ENCODE data around the gene KRT2. TPM values are rescaled to one million over a fixed set of nuclear protein-coding genes. Genes with fewer than 3 reads are reported as not detected.

KRT2 gene
- total RNA-seq, 1 donor from 2014 or later, result not detected

GRCh38 chr12:52618866-52619265, 33.1 kb downstream of the KRT2 start:
- Mint-ChIP-seq H3K27me3 (ENCODE audit: low read depth, unreplicated experiment) (peaks cover 49% of the 10 kb centered on the region), H3K4me3 (ENCODE audit: unreplicated experiment) (no peak overlapping the region), H3K9me3 (ENCODE audit: unreplicated experiment) (no peaks in the 10 kb centered on the region), H3K27ac (ENCODE audit: unreplicated experiment) (no peak overlapping the region), H3K36me3 (ENCODE audit: low read depth, unreplicated experiment) (no peaks in the 10 kb centered on the region), H3K4me1 (ENCODE audit: low read depth, unreplicated experiment) (peaks cover 6% of the 10 kb centered on the region)
- no peak overlapping the region for H3K27ac ChIP-seq (ENCODE audit: low read depth, low read length)
- no peak overlapping the region for H3K9ac ChIP-seq (ENCODE audit: low read length)
- no peak for FAIRE-seq
- no peaks in the 10 kb centered on the region for H3K9me3 ChIP-seq (ENCODE audit: insufficient read depth, low read depth, low read length)
- DNase-seq (ENCODE audit: low read depth), result no peak
- no peaks in the 10 kb centered on the region for H3K4me1 ChIP-seq (ENCODE audit: insufficient read depth, low read length)
- peaks cover 4% of the 10 kb centered on the region for H3K27me3 ChIP-seq (ENCODE audit: insufficient read depth, low read length)
- no peaks in the 10 kb centered on the region for H3K36me3 ChIP-seq (ENCODE audit: insufficient read depth, low read length)
- no peak overlapping the region for H2AFZ ChIP-seq (ENCODE audit: low read depth, low read length)
- TF ChIP-seq EZH2 (IDR thresholded peaks at IDR 0.05; ENCODE audit: insufficient read depth, low read length) (no peak), CTCF (IDR thresholded peaks at IDR 0.05; ENCODE audit: insufficient read depth, low read depth, low read length) (no peak)
- no peak overlapping the region for H3K4me3 ChIP-seq (ENCODE audit: insufficient read depth, low read depth, low read length)
- no peak overlapping the region for H3K4me2 ChIP-seq (ENCODE audit: low read length)
- no peaks in the 10 kb centered on the region for H4K20me1 ChIP-seq (ENCODE audit: insufficient read depth, low read length)
- H3K79me2 ChIP-seq (ENCODE audit: insufficient read depth, low read length), result no peaks in the 10 kb centered on the region

- no peak within 1 kb of the TSS for H3K27ac Mint-ChIP-seq (ENCODE audit: unreplicated experiment)
- no peak for DNase-seq (ENCODE audit: low read depth)
- H3K36me3 Mint-ChIP-seq (ENCODE audit: low read depth, unreplicated experiment), result no peaks in the 10 kb centered on the region
Observed at GRCh38 chr12:52618216-52618615, 33.8 kb downstream of the KRT2 start, which contains the start of gene KRT73. Gene KRT73 (minus strand): TSS chr12:52618559. CDS start chr12:52618524, 35 bp downstream.

More at GRCh38 chr12:52618216-52618615, 33.8 kb downstream of the KRT2 start, which contains the start of gene KRT73:
- H3K36me3 ChIP-seq (ENCODE audit: insufficient read depth, low read length), result no peaks in the 10 kb centered on the region
- no peak for TF ChIP-seq EZH2 (IDR thresholded peaks at IDR 0.05; ENCODE audit: insufficient read depth, low read length)
- TF ChIP-seq CTCF (IDR thresholded peaks at IDR 0.05; ENCODE audit: insufficient read depth, low read depth, low read length), result no peak
- H3K27ac ChIP-seq (ENCODE audit: low read depth, low read length), result no peak within 1 kb of the TSS
- no peak within 1 kb of the TSS for H3K4me3 ChIP-seq (ENCODE audit: insufficient read depth, low read depth, low read length)
- H3K27me3 Mint-ChIP-seq (ENCODE audit: low read depth, unreplicated experiment), result peaks cover 55% of the 10 kb centered on the region
- no peak within 1 kb of the TSS for H3K9ac ChIP-seq (ENCODE audit: low read length)
- no peaks in the 10 kb centered on the region for H3K79me2 ChIP-seq (ENCODE audit: insufficient read depth, low read length)
- H3K4me3 Mint-ChIP-seq (ENCODE audit: unreplicated experiment), result no peak within 1 kb of the TSS
- H2AFZ ChIP-seq (ENCODE audit: low read depth, low read length), result no peak within 1 kb of the TSS
- H4K20me1 ChIP-seq (ENCODE audit: insufficient read depth, low read length), result no peaks in the 10 kb centered on the region
- peaks cover 6% of the 10 kb centered on the region for H3K4me1 Mint-ChIP-seq (ENCODE audit: low read depth, unreplicated experiment)
- no peaks in the 10 kb centered on the region for H3K9me3 Mint-ChIP-seq (ENCODE audit: unreplicated experiment)
- FAIRE-seq, result no peak
- no peaks in the 10 kb centered on the region for H3K4me1 ChIP-seq (ENCODE audit: insufficient read depth, low read length)
- no peak within 1 kb of the TSS for H3K4me2 ChIP-seq (ENCODE audit: low read length)
- peaks cover 4% of the 10 kb centered on the region for H3K27me3 ChIP-seq (ENCODE audit: insufficient read depth, low read length)
- no peaks in the 10 kb centered on the region for H3K9me3 ChIP-seq (ENCODE audit: insufficient read depth, low read depth, low read length)

All from astrocyte (in vitro differentiated cells and primary cell).